HCT116 (cell line): ENCODE measurements around the gene HOMER2. TPM values are rescaled to one million over a fixed set of nuclear protein-coding genes. Genes with fewer than 3 reads are reported as not detected.

Experiments used
- ATAC-seq: fragments of 200-7000 bp; cut with Tn5 transposase; 2 replicates; pipeline ENCODE4 v1.9.1; 2020; ENCODE audit warnings: mild to moderate bottlenecking, moderate library complexity
- BruUV-seq: library from RNA; stranded (reverse); fragments of 400-500 nt; replicated peaks from 2 replicates; lab custom pipeline; 2021; lab: Mats Ljungman, UMichigan
- CTCF ChIA-PET: fragments of 300-600 bp; sonication (Branson Sonifier 250); formaldehyde crosslinking; loops from one replicate; lab custom pipeline; 2021; ENCODE audit warnings: antibody characterized with exemption; lab: Charles Lee
- POLR2A ChIA-PET: fragments of 300-600, 350-600 bp; sonication (Branson Sonifier 250); formaldehyde crosslinking; loops from one replicate; lab custom pipeline; 2021; ENCODE audit warnings: antibody characterized with exemption; lab: Charles Lee
- RAD21 ChIA-PET, 2 experiments: fragments of 300-600 bp; sonication (Branson Sonifier 250); formaldehyde crosslinking; loops; one replicate each; lab custom pipeline; 2023; ENCODE audit warnings: low total read pairs in 2 of 2; ENCODE audit not compliant: uncharacterized antibody in 2 of 2, unreplicated experiment in 2 of 2, low non-redundant PET in 1 of 2; lab: Charles Lee
- DNase-seq: peaks from one replicate; pipeline ENCODE4 v3.0.0-alpha.2; 2010; ENCODE audit warnings: low read depth, low spot score
- H2AFZ ChIP-seq: fragments of 200-600 bp; shearing (Covaris generic), sonication (generic); 2 replicates; pipeline ENCODE4 v1.6.1; 2017; ENCODE audit warnings: low read depth, mixed run types, mixed read lengths, antibody characterized with exemption, low read length; ENCODE audit not compliant: poor library complexity, severe bottlenecking
- H3K27ac ChIP-seq: 2 replicates; pipeline ENCODE4 v1.5.1; 2012; ENCODE audit warnings: low read depth, low read length
- H3K27me3 ChIP-seq: fragments of 200-600 bp; sonication (generic); 2 replicates; pipeline ENCODE4 v1.6.1; 2016; ENCODE audit warnings: mixed run types, low read length, mixed read lengths; ENCODE audit not compliant: insufficient read depth
- H3K36me3 ChIP-seq, 2 experiments: fragments of 200-500 bp in 1 of 2; fragments of 200-600 bp in 1 of 2; sonication (Bioruptor generic) in 1 of 2; sonication (generic) in 1 of 2; 2 replicates each; pipeline versions ENCODE4 v1.5.1 to v1.6.1; 2014 to 2016; ENCODE audit warnings: low read length in 2 of 2, inconsistent platforms in 1 of 2, mixed read lengths in 1 of 2, mixed run types in 1 of 2; ENCODE audit not compliant: insufficient read depth in 2 of 2, control insufficient read depth in 1 of 2
- H3K4me1 ChIP-seq, 2 experiments: fragments of 200-600 bp in 1 of 2; sonication (generic) in 1 of 2; 2 replicates each; pipeline versions ENCODE4 v1.5.1 to v1.6.1; 2012 to 2017; ENCODE audit warnings: low read length in 2 of 2, inconsistent platforms in 1 of 2, mild to moderate bottlenecking in 1 of 2, mixed read lengths in 1 of 2, mixed run types in 1 of 2, moderate library complexity in 1 of 2; ENCODE audit not compliant: insufficient read depth in 2 of 2, control insufficient read depth in 1 of 2
- H3K4me2 ChIP-seq: fragments of 200-600 bp; sonication (generic); 2 replicates; pipeline ENCODE4 v1.6.1; 2017; ENCODE audit warnings: mixed run types, low read length, mixed read lengths
- H3K4me3 ChIP-seq, 2 experiments: fragments of 200-600 bp in 1 of 2; sonication (generic) in 1 of 2; replicated peaks in 1 of 2; 2 replicates each; pipeline ENCODE4 v1.5.1; 2011 to 2016; ENCODE audit warnings: low read length in 2 of 2, control low read depth in 1 of 2, low read depth in 1 of 2, mild to moderate bottlenecking in 1 of 2, mixed read lengths in 1 of 2, mixed run types in 1 of 2
- H3K79me2 ChIP-seq: fragments of 200-600 bp; sonication (generic); 2 replicates; pipeline ENCODE4 v1.6.1; 2017; ENCODE audit warnings: mild to moderate bottlenecking, mixed run types, low read length, moderate library complexity, mixed read lengths; ENCODE audit not compliant: insufficient read depth
- H3K9ac ChIP-seq: fragments of 200-600 bp; sonication (generic); 2 replicates; pipeline ENCODE4 v1.6.1; 2016; ENCODE audit warnings: low read length, mixed read lengths
- H3K9me2 ChIP-seq: fragments of 200-600 bp; sonication (generic), shearing (Covaris generic); 2 replicates; pipeline ENCODE4 v1.6.1; 2017; ENCODE audit warnings: mixed run types, mild to moderate bottlenecking, moderate library complexity; ENCODE audit not compliant: insufficient read depth
- H3K9me3 ChIP-seq, 2 experiments: fragments of 200-500 bp in 1 of 2; fragments of 200-600 bp in 1 of 2; sonication (Bioruptor generic) in 1 of 2; sonication (generic) in 1 of 2; 2 replicates each; pipeline ENCODE4 v1.6.1; 2014 to 2017; ENCODE audit warnings: low read length in 2 of 2, mixed read lengths in 2 of 2, inconsistent platforms in 1 of 2, low read depth in 1 of 2, mild to moderate bottlenecking in 1 of 2, mixed run types in 1 of 2, moderate library complexity in 1 of 2; ENCODE audit not compliant: control insufficient read depth in 1 of 2, insufficient read depth in 1 of 2
- H4K20me1 ChIP-seq: fragments of 200-600 bp; sonication (generic), shearing (Covaris generic); 2 replicates; pipeline ENCODE4 v1.6.1; 2017; ENCODE audit warnings: mixed run types, mild to moderate bottlenecking, moderate library complexity; ENCODE audit not compliant: insufficient read depth
- ATF3 ChIP-seq: IDR thresholded peaks from 2 replicates; pipeline ENCODE4 v1.6.1; 2012
- ELF1 ChIP-seq: IDR thresholded peaks from 2 replicates; pipeline ENCODE4 v1.6.1; 2012; ENCODE audit warnings: low read depth, borderline replicate concordance
- EZH2 ChIP-seq: fragments of 200-600 bp; sonication (generic); IDR thresholded peaks from 2 replicates; pipeline ENCODE4 v1.6.1; 2017; ENCODE audit warnings: antibody characterized with exemption, mixed run types
- EZH2phosphoT487 ChIP-seq: fragments of 200-600 bp; IDR thresholded peaks from 2 replicates; pipeline ENCODE4 v1.6.1; 2018; ENCODE audit warnings: antibody characterized with exemption, borderline replicate concordance
- POLR2A ChIP-seq: IDR thresholded peaks from 2 replicates; pipeline ENCODE4 v1.7.0; 2011; ENCODE audit warnings: borderline replicate concordance; ENCODE audit not compliant: insufficient read depth, insufficient read length; ENCODE audit errors: extremely low read depth
- POLR2AphosphoS5 ChIP-seq: IDR thresholded peaks from 2 replicates; pipeline ENCODE4 v1.6.1; 2011; ENCODE audit warnings: mild to moderate bottlenecking, low read depth, low read length, moderate library complexity
- RAD21 ChIP-seq: IDR thresholded peaks from 2 replicates; pipeline ENCODE4 v1.6.1; 2012; ENCODE audit warnings: low read depth, mild to moderate bottlenecking
- SIN3A ChIP-seq: IDR thresholded peaks from 2 replicates; pipeline ENCODE4 v1.6.1; 2012; ENCODE audit warnings: low read depth
- SRF ChIP-seq: IDR thresholded peaks from 2 replicates; pipeline ENCODE4 v1.6.1; 2012; ENCODE audit warnings: low read depth
- ZFX ChIP-seq: fragments of 450-650 bp; IDR thresholded peaks from 2 replicates; pipeline ENCODE4 v1.6.1; 2017
- intact Hi-C: fragments of 100-400 bp; cut with micrococcal nuclease; formaldehyde crosslinking; loops from 2 replicates; pipeline ENCODE4 v1.10.0; 2022
- total RNA-seq: library from RNA; stranded (reverse); gene quantifications from one replicate; pipeline ENCODE4 v1.2.1, GENCODE V29; 2021; ENCODE audit not compliant: unreplicated experiment
- TF ChIP-seq, protein P1 (sequence below): IDR thresholded peaks from 2 replicates; pipeline ENCODE4 v1.6.1; 2011; ENCODE audit warnings: mild to moderate bottlenecking, low read length, moderate library complexity; ENCODE audit not compliant: insufficient replicate concordance; ENCODE audit errors: extremely low read depth
- TF ChIP-seq, protein P2 (sequence below): IDR thresholded peaks from 2 replicates; pipeline ENCODE4 v1.6.1; 2012; ENCODE audit warnings: low read depth

The HOMER2 gene
- total RNA-seq, 1 experiment from 2014 or later = 3.9 TPM

GRCh38 chr15:82950295-82950694 is 2.2 kb downstream of the HOMER2 start:
- TF ChIP-seq SRF = no peak
- TF ChIP-seq POLR2AphosphoS5 = no peak
- no peak for TF ChIP-seq RAD21
- TF ChIP-seq EZH2phosphoT487 = no peak
- TF ChIP-seq SIN3A = no peak
- TF ChIP-seq POLR2A = no peak
- TF ChIP-seq EZH2 = no peak
- TF ChIP-seq ATF3 = no peak
- TF ChIP-seq, protein P1, sequence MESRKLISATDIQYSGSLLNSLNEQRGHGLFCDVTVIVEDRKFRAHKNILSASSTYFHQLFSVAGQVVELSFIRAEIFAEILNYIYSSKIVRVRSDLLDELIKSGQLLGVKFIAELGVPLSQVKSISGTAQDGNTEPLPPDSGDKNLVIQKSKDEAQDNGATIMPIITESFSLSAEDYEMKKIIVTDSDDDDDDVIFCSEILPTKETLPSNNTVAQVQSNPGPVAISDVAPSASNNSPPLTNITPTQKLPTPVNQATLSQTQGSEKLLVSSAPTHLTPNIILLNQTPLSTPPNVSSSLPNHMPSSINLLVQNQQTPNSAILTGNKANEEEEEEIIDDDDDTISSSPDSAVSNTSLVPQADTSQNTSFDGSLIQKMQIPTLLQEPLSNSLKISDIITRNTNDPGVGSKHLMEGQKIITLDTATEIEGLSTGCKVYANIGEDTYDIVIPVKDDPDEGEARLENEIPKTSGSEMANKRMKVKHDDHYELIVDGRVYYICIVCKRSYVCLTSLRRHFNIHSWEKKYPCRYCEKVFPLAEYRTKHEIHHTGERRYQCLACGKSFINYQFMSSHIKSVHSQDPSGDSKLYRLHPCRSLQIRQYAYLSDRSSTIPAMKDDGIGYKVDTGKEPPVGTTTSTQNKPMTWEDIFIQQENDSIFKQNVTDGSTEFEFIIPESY = no peak
- TF ChIP-seq ZFX = no peak
- TF ChIP-seq, protein P2, sequence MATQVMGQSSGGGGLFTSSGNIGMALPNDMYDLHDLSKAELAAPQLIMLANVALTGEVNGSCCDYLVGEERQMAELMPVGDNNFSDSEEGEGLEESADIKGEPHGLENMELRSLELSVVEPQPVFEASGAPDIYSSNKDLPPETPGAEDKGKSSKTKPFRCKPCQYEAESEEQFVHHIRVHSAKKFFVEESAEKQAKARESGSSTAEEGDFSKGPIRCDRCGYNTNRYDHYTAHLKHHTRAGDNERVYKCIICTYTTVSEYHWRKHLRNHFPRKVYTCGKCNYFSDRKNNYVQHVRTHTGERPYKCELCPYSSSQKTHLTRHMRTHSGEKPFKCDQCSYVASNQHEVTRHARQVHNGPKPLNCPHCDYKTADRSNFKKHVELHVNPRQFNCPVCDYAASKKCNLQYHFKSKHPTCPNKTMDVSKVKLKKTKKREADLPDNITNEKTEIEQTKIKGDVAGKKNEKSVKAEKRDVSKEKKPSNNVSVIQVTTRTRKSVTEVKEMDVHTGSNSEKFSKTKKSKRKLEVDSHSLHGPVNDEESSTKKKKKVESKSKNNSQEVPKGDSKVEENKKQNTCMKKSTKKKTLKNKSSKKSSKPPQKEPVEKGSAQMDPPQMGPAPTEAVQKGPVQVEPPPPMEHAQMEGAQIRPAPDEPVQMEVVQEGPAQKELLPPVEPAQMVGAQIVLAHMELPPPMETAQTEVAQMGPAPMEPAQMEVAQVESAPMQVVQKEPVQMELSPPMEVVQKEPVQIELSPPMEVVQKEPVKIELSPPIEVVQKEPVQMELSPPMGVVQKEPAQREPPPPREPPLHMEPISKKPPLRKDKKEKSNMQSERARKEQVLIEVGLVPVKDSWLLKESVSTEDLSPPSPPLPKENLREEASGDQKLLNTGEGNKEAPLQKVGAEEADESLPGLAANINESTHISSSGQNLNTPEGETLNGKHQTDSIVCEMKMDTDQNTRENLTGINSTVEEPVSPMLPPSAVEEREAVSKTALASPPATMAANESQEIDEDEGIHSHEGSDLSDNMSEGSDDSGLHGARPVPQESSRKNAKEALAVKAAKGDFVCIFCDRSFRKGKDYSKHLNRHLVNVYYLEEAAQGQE = no peak
- no peak for TF ChIP-seq ELF1
- no peaks in the 10 kb centered on the region for H4K20me1 ChIP-seq
- RAD21 ChIA-PET = no interaction called here
- no peaks in the 10 kb centered on the region for H3K4me1 ChIP-seq
- no peak overlapping the region for H3K27ac ChIP-seq
- intact Hi-C loops = no loop called here
- no peaks in the 10 kb centered on the region for H3K36me3 ChIP-seq
- DNase-seq = no peak
- POLR2A ChIA-PET = no interaction called here
- H3K9me3 ChIP-seq = no peaks in the 10 kb centered on the region
- H3K79me2 ChIP-seq = no peaks in the 10 kb centered on the region
- H3K27me3 ChIP-seq = no peaks in the 10 kb centered on the region
- no peak overlapping the region for H2AFZ ChIP-seq
- no peak overlapping the region for H3K4me2 ChIP-seq
- BruUV-seq = no TSS peak
- no peak overlapping the region for H3K9ac ChIP-seq
- no peaks in the 10 kb centered on the region for H3K9me2 ChIP-seq
- CTCF ChIA-PET = no interaction called here
- H3K4me3 ChIP-seq = no peak overlapping the region
- no peak for ATAC-seq
